ENCODE results near the gene CCDC81. TPM values are rescaled to one million over a fixed set of nuclear protein-coding genes. Genes with fewer than 3 reads are reported as not detected.
A peak's percentile ranks its signal among the peaks of the same experiment; 100 is the strongest.

CCDC81 gene
- polyA plus RNA-seq, 1 donor (not counting 4 experiments of a cell fraction or from before 2014, with no cell fraction given) = 0.42 TPM

DNA sequence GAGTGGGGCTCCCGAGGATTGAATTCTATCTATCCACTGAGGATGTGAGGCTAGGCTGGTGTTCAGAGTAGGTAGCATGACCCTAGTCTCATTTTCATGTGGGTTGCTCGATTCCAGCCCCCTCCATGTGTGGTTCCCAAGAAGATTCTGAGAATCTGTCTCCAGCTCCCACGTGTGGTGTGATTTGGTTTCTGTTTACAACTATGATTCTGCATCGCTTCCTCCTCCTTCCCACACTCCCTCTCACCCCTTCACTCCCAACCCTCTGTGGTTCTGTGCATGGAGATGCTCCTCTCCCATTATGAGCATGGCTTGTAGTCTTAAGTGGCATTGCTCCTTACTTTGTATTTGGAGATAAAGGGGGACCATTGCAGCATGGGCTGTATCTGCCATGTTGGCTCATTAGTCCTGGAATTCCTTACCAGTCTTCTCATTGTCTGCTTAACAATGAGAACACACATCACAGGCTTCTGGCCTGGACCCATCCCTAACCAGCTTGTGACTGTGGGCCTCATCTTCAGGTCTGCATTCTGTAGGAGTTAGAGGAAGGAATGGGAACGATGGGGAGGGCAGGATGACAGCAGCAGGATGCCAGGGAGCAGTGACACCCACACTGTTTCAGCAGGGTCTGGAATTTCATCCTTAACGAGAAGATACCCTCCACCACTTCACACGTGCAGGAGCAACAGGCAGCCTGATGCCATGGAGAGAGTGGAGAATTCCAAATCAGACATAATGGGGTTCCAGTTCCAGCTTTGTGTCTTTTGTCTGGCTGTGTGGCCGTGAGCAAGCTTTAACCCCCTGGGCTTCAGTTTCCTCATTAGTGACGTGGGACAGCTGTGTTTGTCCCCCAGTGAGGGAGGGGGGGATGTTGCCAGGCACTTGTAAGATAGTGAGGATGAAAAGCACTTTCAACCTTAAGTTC, 86.0 kb downstream of the CCDC81 start:
- no peaks in the 10 kb centered on the region for H3K79me2 ChIP-seq (ENCODE audit: control insufficient read depth, insufficient read depth, low read length)
- peaks cover 45% of the 10 kb centered on the region for H3K4me1 ChIP-seq (ENCODE audit: control insufficient read depth, extremely low read depth, insufficient read depth, low read length)
- H3K27me3 ChIP-seq (ENCODE audit: control insufficient read depth, extremely low read depth, insufficient read depth, low read length) = no peaks in the 10 kb centered on the region

DNA sequence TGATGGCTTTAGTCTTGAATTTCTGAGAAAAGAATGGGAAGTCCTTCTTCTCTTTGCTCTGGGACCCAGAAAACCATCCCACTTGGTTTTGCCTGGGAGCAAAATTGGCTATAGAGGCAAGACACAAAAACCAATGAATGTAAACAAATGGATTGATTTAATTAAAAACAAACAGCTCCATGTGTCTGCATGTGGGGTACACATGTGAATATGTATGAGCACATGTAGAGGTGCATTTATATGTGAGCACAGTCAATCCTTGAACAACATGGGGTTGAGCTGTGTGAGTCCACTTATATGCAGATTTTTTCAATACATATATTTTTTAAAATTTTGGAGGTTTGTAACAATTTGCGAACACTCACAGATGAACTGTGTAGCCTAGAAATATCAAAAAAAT, 87.2 kb downstream of the CCDC81 start:
- Histone ChIP-seq H3K36me3 (ENCODE audit: control insufficient read depth in 2 of 2, extremely low read depth in 1 of 2, insufficient read depth in 2 of 2, low read length in 2 of 2) (no peaks in the 10 kb centered on the region), H3K4me1 (ENCODE audit: control insufficient read depth, extremely low read depth, insufficient read depth, low read length) (peaks cover 43% of the 10 kb centered on the region), H3K4me3 (ENCODE audit: control insufficient read depth in 2 of 3, extremely low read depth in 1 of 3, insufficient read depth in 2 of 3, low read depth in 1 of 3, low read length in 3 of 3) (no peak overlapping the region), H3K9me3 (ENCODE audit: control insufficient read depth, low read depth, low read length) (no peaks in the 10 kb centered on the region), H3K4me2 (ENCODE audit: control insufficient read depth, extremely low read depth, insufficient read depth, low read depth, low read length) (no peak overlapping the region), H3K27me3 (ENCODE audit: control insufficient read depth, extremely low read depth, insufficient read depth, low read length) (no peaks in the 10 kb centered on the region), H3K79me2 (ENCODE audit: control insufficient read depth, insufficient read depth, low read length) (no peaks in the 10 kb centered on the region), H2AFZ (ENCODE audit: control insufficient read depth, low read length) (no peak overlapping the region), H3K9ac (ENCODE audit: control insufficient read depth, extremely low read depth, insufficient read depth, low read length) (no peak overlapping the region), H3K9me1 (ENCODE audit: control insufficient read depth, extremely low read depth, insufficient read depth, low read length) (no peaks in the 10 kb centered on the region), H4K20me1 (ENCODE audit: control insufficient read depth, extremely low read depth, insufficient read depth, low read length) (no peaks in the 10 kb centered on the region), H3K27ac (ENCODE audit: control insufficient read depth, insufficient read depth, low read length) (no peak overlapping the region)
- FAIRE-seq = no peak
- TF ChIP-seq, protein P1, sequence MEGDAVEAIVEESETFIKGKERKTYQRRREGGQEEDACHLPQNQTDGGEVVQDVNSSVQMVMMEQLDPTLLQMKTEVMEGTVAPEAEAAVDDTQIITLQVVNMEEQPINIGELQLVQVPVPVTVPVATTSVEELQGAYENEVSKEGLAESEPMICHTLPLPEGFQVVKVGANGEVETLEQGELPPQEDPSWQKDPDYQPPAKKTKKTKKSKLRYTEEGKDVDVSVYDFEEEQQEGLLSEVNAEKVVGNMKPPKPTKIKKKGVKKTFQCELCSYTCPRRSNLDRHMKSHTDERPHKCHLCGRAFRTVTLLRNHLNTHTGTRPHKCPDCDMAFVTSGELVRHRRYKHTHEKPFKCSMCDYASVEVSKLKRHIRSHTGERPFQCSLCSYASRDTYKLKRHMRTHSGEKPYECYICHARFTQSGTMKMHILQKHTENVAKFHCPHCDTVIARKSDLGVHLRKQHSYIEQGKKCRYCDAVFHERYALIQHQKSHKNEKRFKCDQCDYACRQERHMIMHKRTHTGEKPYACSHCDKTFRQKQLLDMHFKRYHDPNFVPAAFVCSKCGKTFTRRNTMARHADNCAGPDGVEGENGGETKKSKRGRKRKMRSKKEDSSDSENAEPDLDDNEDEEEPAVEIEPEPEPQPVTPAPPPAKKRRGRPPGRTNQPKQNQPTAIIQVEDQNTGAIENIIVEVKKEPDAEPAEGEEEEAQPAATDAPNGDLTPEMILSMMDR (optimal IDR thresholded peaks at IDR 0.05 in 1 of 3, IDR thresholded peaks at IDR 0.05 in 1 of 3, conservative IDR thresholded peaks at IDR 0.05 in 1 of 3; ENCODE audit: extremely low read depth in 1 of 3, insufficient read depth in 2 of 3, low read length in 3 of 3) = no peak
- TF ChIP-seq EZH2 (IDR thresholded peaks at IDR 0.05; ENCODE audit: low read length) = no peak
- dilution Hi-C loops (cut with MboI; ENCODE audit: extremely low pct_ligation_motif_present, low sequenced_read_pairs) = no loop called here
- DNase-seq (ENCODE audit: low read depth, low spot score) = no peak

More for the DNA sequence above, 86.0 kb downstream of the CCDC81 start:
- Histone ChIP-seq H3K4me3 (ENCODE audit: control insufficient read depth in 2 of 3, extremely low read depth in 1 of 3, insufficient read depth in 2 of 3, low read depth in 1 of 3, low read length in 3 of 3) (no peak overlapping the region), H3K36me3 (ENCODE audit: control insufficient read depth in 2 of 2, extremely low read depth in 1 of 2, insufficient read depth in 2 of 2, low read length in 2 of 2) (no peaks in the 10 kb centered on the region), H3K9me3 (ENCODE audit: control insufficient read depth, low read depth, low read length) (no peaks in the 10 kb centered on the region), H3K9ac (ENCODE audit: control insufficient read depth, extremely low read depth, insufficient read depth, low read length) (no peak overlapping the region), H4K20me1 (ENCODE audit: control insufficient read depth, extremely low read depth, insufficient read depth, low read length) (no peaks in the 10 kb centered on the region), H2AFZ (ENCODE audit: control insufficient read depth, low read length) (no peak overlapping the region), H3K9me1 (ENCODE audit: control insufficient read depth, extremely low read depth, insufficient read depth, low read length) (no peaks in the 10 kb centered on the region), H3K27ac (ENCODE audit: control insufficient read depth, insufficient read depth, low read length) (peak overlapping the region; percentile 52), H3K4me2 (ENCODE audit: control insufficient read depth, extremely low read depth, insufficient read depth, low read depth, low read length) (peak overlapping the region; percentile 17)
- FAIRE-seq (no peak), DNase-seq (ENCODE audit: low read depth, low spot score) (no peak)
- dilution Hi-C loops (cut with MboI; ENCODE audit: extremely low pct_ligation_motif_present, low sequenced_read_pairs) = no loop called here
- TF ChIP-seq, protein P1 (optimal IDR thresholded peaks at IDR 0.05 in 1 of 3, IDR thresholded peaks at IDR 0.05 in 1 of 3, conservative IDR thresholded peaks at IDR 0.05 in 1 of 3; ENCODE audit: extremely low read depth in 1 of 3, insufficient read depth in 2 of 3, low read length in 3 of 3) = no peak
- no peak for TF ChIP-seq EZH2 (IDR thresholded peaks at IDR 0.05; ENCODE audit: low read length)
